NCI-H1092 (cell line): ENCODE data around the gene CGB2.
"Not testable (repeated sequence)": the region's sequence is repeated elsewhere in the genome, so short reads cannot be mapped to it uniquely, and the experiment has no call there.

Source experiments
- DNase-seq: peaks from one replicate; lab custom pipeline; 2025; lab: John Stamatoyannopoulos, UW

Gene CGB2

DNA sequence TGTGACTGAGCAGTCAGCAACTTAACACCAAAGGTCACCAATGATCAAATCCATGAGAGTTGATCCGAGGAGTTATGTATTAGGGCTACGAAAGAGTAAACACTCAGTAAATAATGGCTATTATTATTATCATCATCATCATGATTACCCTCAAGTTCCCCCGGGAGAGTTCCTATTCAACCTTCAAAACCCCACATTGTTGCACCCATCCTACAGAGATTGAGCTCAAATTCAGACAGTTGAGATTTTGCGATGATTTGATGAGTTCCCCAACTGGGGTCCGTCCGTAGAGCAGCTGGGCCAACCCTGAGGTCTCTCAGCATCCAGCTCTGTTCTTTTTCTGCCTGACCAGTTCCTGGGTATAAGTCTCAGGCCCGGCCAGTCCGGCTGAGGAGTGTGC is 6.4 kb downstream of the CGB2 start:
- DNase-seq: not testable (repeated sequence)

- not testable (repeated sequence) for DNase-seq
Measured at GRCh38 chr19:49038557-49039276, 7.0 kb downstream of the CGB2 start.

- DNase-seq: not testable (repeated sequence)
Measured at GRCh38 chr19:49039736-49040135, 8.0 kb downstream of the CGB2 start.

DNA sequence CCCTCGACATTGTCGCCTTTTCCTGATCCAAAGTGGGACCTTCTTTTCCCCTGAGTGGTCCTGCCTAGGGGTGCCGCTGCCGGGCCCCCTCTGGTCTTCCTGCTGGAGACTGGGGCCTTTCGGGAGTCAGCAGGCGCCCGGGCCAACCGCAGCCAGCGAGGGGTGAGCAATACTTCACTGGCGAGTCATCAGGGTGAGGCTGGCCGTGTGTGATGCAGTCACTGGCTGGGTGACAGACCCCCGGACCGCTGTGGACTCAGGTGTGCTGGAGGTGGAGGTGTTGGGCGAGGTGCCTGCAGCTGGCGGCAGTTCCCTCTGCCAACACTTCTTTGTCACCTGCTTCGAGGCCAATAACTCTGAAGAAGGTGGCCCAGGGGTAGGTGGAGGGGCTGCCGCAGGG is 10.5 kb downstream of the CGB2 start:
- DNase-seq: no peak

- DNase-seq: not testable (repeated sequence)
Measured at GRCh38 chr19:49042666-49043065, 11.0 kb downstream of the CGB2 start.

GRCh38 chr19:49043548-49043947 is 11.9 kb downstream of the CGB2 start, which contains the start of gene CGB5:
Gene CGB5 (plus strand): TSS chr19:49043848. CDS start chr19:49044210, 362 bp downstream.
- not testable (repeated sequence) for DNase-seq

GRCh38 chr19:49049011-49049410 is 17.3 kb downstream of the CGB2 start, which contains the start of gene CGB8:
Gene CGB8 (minus strand): TSS chr19:49049111. CDS start chr19:49048739, 372 bp downstream.
- DNase-seq: not testable (repeated sequence)

DNA sequence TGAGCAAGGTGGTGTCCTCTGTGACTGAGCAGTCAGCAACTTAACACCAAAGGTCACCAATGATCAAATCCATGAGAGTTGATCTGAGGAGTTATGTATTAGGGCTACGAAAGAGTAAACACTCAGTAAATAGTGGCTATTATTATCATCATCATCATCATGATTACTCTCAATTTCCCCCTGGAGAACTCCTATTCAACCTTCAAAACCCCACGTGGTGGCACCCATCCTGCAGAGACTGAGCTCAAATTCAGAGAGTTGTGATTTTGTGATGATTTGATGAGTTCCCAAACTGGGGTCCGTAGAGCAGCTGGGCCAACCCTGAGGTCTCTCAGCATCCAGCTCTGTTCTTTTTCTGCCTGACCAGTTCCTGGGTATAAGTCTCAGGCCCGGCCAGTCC is 18.1 kb downstream of the CGB2 start:
- DNase-seq: not testable (repeated sequence)

DNA sequence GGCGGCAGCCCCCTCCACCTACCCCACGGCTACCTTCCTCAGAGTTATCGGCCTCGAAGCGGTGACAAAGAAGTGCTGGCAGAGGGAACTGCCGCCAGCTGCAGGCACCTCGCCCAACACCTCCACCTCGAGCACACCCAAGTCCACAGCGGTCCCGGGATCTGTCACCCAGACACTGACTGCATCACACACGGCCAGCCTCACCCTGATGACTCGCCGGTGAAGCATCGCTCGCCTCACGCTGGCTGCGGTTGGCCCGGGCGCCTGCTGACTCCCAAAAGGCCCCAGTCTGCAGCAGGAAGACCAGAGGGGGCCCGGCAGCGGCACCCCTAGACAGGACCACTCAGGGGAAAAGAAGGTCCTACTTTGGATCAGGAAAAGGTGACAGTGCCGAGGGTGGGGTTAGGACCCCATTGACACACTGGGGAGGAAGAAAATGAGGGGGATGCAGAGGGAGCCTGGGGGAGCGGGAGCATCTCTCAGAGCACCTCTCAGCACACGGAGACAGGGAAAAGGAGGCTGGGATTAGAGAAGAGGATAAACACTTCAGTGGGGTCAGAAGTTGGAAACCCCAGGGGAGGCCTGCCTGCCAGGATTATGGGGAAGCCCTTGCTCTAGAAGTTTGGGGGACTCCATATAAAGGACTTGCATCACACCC is 18.8 kb downstream of the CGB2 start:
- not testable (repeated sequence) for DNase-seq

DNA sequence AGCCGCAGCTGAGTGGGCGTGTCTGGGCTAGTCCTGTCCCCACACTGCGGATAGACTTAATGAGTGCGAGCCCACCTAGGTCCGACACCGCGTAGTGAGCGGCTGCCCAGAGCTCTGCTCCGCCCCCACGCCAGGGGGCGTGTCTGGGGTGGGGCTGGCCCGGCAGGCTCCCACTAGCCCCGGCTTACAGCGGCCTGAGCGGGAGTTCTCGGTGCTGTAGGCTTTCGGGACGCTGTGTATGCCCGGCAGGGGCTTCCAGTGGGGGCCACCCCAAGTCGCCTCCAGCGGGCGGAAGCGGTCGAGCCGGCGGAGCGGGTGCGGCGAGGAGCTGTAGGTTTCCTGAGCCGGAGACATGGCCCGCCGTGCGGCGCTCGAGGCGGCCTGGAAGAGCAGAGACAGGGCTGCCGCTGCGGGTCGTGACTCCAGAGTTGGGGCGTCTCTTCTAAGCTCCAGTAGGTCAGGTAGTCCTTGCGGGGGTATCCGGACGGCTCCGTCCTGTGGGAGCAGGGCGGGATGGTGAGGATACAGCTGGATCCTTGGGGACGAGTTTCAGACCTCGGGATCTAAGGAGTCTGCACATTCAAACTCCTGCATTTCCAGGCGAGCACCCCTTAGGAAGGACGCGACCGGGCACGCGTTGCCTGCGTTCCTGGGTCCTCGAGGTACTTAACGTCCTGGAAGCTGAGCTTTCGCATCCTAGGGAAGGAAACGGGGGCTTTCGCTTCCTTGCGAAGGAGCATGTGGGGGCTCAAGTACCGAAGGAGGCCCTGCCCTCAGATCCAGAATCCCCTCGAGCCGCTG is 24.6 kb downstream of the CGB2 start:
- DNase-seq: no peak

GRCh38 chr19:49056902-49057596 is 25.4 kb downstream of the CGB2 start:
- DNase-seq: not testable (repeated sequence)

DNA sequence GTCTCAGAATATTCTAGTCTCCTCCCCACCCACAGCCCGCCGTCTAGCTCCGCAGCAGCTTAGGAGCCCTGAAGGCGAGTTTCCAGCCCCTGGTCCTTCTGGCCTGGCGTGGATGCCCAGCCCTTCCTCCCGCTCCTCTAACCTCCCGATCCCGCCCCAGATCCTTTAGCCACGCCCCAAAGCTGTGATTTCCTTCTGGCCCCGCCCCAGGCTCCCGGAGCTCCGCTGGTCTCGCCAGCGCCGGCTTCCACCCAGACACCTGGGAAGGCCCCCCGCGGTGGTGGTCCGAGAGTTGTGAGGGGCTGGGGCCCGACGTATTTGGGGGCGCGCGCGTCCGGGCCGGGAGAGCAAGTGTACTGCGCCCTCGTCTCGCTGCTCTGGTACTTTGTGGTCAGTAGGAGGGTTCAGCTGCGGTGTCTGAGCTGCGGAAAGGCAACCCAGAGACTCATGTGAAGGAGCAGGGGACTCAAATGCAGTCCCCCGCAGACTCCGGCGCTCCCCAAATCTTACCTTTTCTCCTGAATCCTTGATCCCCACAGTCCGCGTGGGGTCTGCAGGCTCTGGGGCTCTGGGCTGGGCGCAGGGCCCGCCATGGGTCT is 26.0 kb downstream of the CGB2 start, which contains the start of gene CGB7:
Gene CGB7 (minus strand): TSS at position 114 of the 599 bp plus-strand sequence. CDS start 2,374 bp downstream, outside the sequence.
- DNase-seq: no peak

- DNase-seq: no peak
Measured at GRCh38 chr19:49058562-49058961, 26.9 kb downstream of the CGB2 start.

GRCh38 chr19:49059053-49059452 is 27.4 kb downstream of the CGB2 start:
- no peak for DNase-seq

DNA sequence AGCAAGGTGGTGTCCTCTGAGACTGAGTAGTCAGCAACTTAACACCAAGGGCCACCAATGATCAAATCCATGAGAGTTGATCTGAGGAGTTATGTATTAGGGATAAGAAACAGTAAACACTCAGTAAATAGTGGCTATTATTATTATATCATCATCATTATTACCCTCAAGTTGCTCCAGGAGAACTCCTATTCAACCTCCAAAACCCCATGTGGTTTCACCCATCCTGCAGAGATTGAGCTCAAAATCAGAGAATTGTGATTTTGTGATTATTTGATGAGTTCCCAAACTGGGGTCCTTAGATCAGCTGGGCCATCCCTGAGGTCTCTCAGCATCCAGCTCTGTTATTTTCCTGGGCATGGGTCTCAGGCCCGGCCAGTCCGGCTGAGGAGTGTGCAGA is 29.3 kb downstream of the CGB2 start:
- DNase-seq: no peak

GRCh38 chr19:49061445-49061844 is 29.8 kb downstream of the CGB2 start:
- DNase-seq: no peak

DNA sequence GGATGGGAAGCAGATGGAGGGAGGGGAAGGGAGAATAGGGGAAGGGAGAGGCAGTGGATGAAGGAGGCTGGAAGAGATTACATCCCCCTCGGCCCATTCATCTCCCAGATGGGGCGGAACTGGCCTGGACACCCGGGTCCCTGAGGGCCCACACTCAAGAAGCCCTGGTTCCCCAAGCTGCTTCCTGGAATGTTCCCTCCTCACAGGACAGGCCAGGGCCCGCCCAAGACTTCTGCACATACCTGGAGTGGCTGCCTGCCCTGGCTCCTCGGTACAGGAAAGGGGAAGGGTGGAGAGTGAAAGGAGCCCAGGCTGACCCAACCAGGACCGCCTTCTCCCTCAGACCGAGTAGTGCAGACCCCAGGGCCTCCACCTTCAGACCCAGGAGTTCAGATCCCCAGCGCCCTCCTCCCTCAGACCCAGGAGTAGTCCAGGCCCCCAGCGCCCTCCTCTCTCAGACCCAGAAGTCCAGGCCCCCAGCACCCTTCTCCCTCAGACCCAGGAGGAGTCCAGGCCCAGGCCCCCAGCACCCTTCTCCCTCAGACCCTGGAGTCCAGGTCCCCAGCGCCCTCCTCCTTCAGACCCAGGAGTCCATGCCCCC is 32.4 kb downstream of the CGB2 start:
- no peak for DNase-seq

GRCh38 chr19:49064768-49065611 is 33.3 kb downstream of the CGB2 start, which contains the start of gene NTF4:
Gene NTF4 (minus strand): TSS chr19:49064818. CDS start chr19:49061997, 2,821 bp downstream.
- DNase-seq: no peak

- DNase-seq: no peak
Measured at GRCh38 chr19:49065905-49066512, 34.3 kb downstream of the CGB2 start.
